Stimulated activated naive CD8-positive, alpha-beta T cell treated with anti-CD3 and anti-CD28 coated beads, Interleukin-15, amount 100 ng/mL, for 72 hours (primary cell): ENCODE results near the gene U2AF1L4.

Source experiments
- ATAC-seq: fragments of 150-1000 bp; cut with Tn5 transposase; 2 replicates; pipeline ENCODE4 v1.10.0; 2021; ENCODE audit warnings: mild to moderate bottlenecking, moderate library complexity
- DNase-seq, 2 donors: peaks; one replicate each; pipeline ENCODE4 v3.0.0; 2021 to 2022
- H3K27ac Mint-ChIP-seq, 2 donors: one replicate each; pipeline ENCODE4 v1.8.0; 2022; ENCODE audit warnings: mild to moderate bottlenecking in 2 of 2, mixed read lengths in 2 of 2, moderate library complexity in 2 of 2
- H3K27me3 Mint-ChIP-seq: one replicate; pipeline ENCODE4 v1.8.0; 2022; ENCODE audit warnings: mixed read lengths
- H3K4me1 Mint-ChIP-seq: one replicate; pipeline ENCODE4 v1.8.0; 2022; ENCODE audit warnings: mild to moderate bottlenecking, mixed read lengths
- H3K4me3 Mint-ChIP-seq, 2 donors: one replicate each; pipeline ENCODE4 v1.8.0; 2022; ENCODE audit warnings: mild to moderate bottlenecking in 2 of 2, mixed read lengths in 2 of 2, moderate library complexity in 1 of 2
- H3K9me3 Mint-ChIP-seq, 2 donors: one replicate each; pipeline ENCODE4 v1.8.0; 2022; ENCODE audit warnings: mixed read lengths in 2 of 2

U2AF1L4 gene

DNA sequence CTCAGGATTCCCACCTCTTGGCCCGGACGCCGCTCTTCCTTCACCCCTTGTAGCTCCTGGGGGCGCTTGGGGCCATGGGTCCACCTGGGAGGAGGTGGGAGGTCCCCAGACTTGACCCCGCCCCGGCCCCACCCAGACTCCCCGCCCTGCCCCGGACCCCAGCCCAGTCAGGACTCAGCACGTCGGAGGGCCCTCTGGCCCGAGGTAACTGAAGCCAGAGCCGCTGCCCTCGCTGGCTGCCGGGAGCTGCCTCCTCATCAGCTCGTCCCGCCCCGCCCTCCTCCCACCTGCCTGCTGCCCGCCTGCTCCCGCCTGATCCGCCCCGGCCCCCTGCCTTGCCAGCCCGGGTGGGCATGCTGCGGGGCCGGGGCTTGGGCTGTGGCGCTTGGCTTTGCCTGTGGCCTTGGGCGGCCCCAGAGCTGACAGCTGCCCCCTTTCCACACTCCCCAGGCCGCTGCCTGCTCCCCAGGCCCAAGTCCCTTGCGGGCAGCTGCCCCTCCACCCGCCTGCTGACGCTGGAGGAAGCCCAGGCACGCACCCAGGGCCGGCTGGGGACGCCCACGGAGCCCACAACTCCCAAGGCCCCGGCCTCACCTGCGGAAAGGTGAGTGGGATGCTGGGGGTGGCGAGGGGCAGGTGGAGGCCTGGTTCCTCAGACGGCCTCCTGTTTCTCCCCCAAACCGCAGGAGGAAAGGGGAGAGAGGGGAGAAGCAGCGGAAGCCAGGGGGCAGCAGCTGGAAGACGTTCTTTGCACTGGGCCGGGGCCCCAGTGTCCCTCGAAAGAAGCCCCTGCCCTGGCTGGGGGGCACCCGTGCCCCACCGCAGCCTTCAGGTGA lies 39.5 kb upstream of the U2AF1L4 start:
- H3K4me1 Mint-ChIP-seq = no peaks in the 10 kb centered on the region
- H3K9me3 Mint-ChIP-seq = no peaks in the 10 kb centered on the region
- no peaks in the 10 kb centered on the region for H3K27me3 Mint-ChIP-seq
- no peak overlapping the region for H3K4me3 Mint-ChIP-seq
- ATAC-seq = no peak
- no peak overlapping the region for H3K27ac Mint-ChIP-seq
- DNase-seq = no peak

GRCh38 chr19:35783469-35784434 lies 38.5 kb upstream of the U2AF1L4 start:
- no peak overlapping the region for H3K4me3 Mint-ChIP-seq
- no peak overlapping the region for H3K27ac Mint-ChIP-seq
- no peaks in the 10 kb centered on the region for H3K9me3 Mint-ChIP-seq
- DNase-seq (no peak), ATAC-seq (peak; percentile 2)
- H3K4me1 Mint-ChIP-seq = no peaks in the 10 kb centered on the region
- H3K27me3 Mint-ChIP-seq = no peaks in the 10 kb centered on the region

GRCh38 chr19:35782589-35782988 lies 37.4 kb upstream of the U2AF1L4 start:
- Mint-ChIP-seq H3K9me3 (no peaks in the 10 kb centered on the region), H3K4me1 (no peaks in the 10 kb centered on the region), H3K27ac (peak overlapping the region in 1 of 2 donors; percentile 43), H3K4me3 (no peak overlapping the region), H3K27me3 (no peaks in the 10 kb centered on the region)
- no peak for DNase-seq
- ATAC-seq = no peak

DNA sequence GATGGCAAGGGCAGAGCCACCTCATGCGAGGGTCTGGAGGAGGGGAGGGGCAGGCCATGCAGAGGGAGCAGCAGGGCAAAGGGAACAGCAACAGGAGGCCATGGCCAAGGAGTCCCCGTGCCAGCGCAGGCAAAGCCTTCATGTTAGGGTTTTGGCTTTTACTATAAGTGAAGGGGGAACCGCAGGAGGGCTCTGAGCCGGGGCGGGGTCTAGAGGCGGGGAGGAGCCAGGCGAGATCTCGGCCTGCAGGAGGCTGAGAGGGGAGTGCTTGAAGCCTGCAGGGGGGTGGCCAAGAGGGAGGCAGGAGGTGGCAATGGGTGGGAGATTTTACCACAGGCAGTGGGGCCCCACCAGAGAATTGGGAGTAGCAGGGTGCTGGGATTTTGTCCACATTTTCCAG lies 36.4 kb upstream of the U2AF1L4 start:
- DNase-seq (no peak), ATAC-seq (no peak)
- Mint-ChIP-seq H3K4me1 (peaks cover 3% of the 10 kb centered on the region), H3K4me3 (no peak overlapping the region), H3K27me3 (no peaks in the 10 kb centered on the region), H3K27ac (no peak overlapping the region), H3K9me3 (no peaks in the 10 kb centered on the region)

DNA sequence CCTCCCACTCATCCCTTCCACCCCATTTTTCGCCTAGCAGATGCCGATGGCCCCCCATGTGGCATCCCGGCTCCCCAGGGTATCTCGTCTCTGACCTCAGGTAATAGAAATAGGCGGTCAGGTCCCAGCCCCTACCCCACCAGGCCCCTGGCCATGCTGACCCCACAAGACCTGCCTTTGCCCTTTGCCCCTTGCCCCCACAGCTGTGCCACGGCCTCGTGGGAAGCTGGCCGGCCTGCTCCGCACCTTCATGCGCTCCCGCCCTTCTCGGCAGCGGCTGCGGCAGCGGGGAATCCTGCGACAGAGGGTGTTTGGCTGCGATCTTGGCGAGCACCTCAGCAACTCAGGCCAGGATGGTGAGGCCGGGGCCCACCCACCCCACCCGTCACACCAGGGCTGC lies 35.5 kb upstream of the U2AF1L4 start:
- ATAC-seq = no peak
- H3K4me1 Mint-ChIP-seq = peaks cover 12% of the 10 kb centered on the region
- H3K9me3 Mint-ChIP-seq = no peaks in the 10 kb centered on the region
- no peak overlapping the region for H3K4me3 Mint-ChIP-seq
- DNase-seq = no peak
- H3K27ac Mint-ChIP-seq = no peak overlapping the region
- no peaks in the 10 kb centered on the region for H3K27me3 Mint-ChIP-seq

- H3K27ac Mint-ChIP-seq = no peak overlapping the region
- no peaks in the 10 kb centered on the region for H3K9me3 Mint-ChIP-seq
- DNase-seq (no peak), ATAC-seq (no peak)
- peaks cover 14% of the 10 kb centered on the region for H3K4me1 Mint-ChIP-seq
- H3K27me3 Mint-ChIP-seq = no peaks in the 10 kb centered on the region
- H3K4me3 Mint-ChIP-seq = no peak overlapping the region
Observed at GRCh38 chr19:35780058-35780457, 34.8 kb upstream of the U2AF1L4 start.

DNA sequence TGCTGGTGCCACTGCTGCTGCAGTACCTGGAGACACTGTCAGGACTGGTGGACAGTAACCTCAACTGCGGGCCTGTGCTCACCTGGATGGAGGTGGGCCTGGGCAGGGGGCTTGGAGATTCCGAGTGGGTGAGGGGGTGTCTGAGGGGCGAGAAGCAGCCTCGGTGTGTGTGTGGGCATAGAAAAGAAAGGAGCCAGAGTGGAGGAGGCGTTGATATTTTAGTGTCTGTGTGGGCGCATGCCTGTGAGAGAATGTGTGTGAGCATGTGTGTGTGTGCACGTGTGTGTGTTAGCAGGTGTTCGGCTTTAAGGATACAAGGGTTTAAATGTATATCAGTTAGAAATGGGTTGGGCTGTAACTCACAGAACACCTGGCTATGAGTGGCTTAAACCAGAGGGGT lies 33.8 kb upstream of the U2AF1L4 start:
- DNase-seq (no peak), ATAC-seq (no peak)

GRCh38 chr19:35777961-35778360 lies 32.7 kb upstream of the U2AF1L4 start:
- ATAC-seq (no peak), DNase-seq (no peak)
- H3K27me3 Mint-ChIP-seq = no peaks in the 10 kb centered on the region
- no peak overlapping the region for H3K27ac Mint-ChIP-seq
- H3K9me3 Mint-ChIP-seq = no peaks in the 10 kb centered on the region
- peaks cover 23% of the 10 kb centered on the region for H3K4me1 Mint-ChIP-seq
- no peak overlapping the region for H3K4me3 Mint-ChIP-seq

More for the DNA sequence above, 33.8 kb upstream of the U2AF1L4 start:
- Mint-ChIP-seq H3K9me3 (no peaks in the 10 kb centered on the region), H3K27me3 (no peaks in the 10 kb centered on the region), H3K4me3 (no peak overlapping the region), H3K27ac (no peak overlapping the region), H3K4me1 (peaks cover 23% of the 10 kb centered on the region)

DNA sequence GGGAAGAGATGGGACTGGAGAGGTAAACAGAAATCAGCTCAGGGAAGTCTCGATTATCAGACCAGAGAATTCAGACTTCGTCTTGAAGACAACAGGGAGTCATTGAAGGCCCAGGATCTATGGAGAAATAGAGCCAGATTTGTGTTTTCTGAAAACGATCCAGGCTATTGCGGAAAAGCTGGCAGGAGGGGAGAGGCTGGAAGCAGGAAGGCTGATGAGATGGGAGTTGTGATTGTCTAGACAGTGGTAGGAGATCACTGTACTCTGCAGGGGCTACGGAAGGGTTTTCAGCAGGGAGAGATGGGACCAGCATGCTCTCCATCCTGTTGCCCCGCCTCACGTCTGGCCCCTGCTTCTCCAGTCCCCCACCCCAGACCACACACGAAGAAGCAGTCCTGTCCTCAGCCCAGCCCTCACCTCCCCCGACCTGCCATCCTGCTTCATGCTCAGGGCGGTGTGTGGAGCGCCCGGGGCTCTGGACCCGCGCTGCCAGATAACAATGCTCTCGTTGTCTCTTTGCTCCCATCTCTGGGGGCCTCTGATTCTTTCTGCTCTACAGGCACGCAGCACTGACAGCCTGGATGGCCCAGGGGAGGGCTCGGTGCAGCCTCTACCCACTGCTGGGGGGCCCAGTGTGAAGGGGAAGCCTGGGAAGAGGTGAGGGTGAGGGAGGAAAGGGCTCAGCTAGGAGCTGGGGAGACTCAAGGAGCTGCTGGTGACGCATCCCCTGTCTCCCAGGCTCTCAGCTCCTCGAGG lies 32.0 kb upstream of the U2AF1L4 start:
- DNase-seq = no peak
- Mint-ChIP-seq H3K4me1 (peaks cover 23% of the 10 kb centered on the region), H3K4me3 (peak overlapping the region in 1 of 2 donors; percentile 18), H3K27ac (peak overlapping the region in 1 of 2 donors; percentile 36), H3K9me3 (no peaks in the 10 kb centered on the region), H3K27me3 (no peaks in the 10 kb centered on the region)
- ATAC-seq = no peak

GRCh38 chr19:35776102-35776788 lies 31.0 kb upstream of the U2AF1L4 start:
- DNase-seq (no peak), ATAC-seq (no peak)
- H3K27me3 Mint-ChIP-seq = no peaks in the 10 kb centered on the region
- H3K4me3 Mint-ChIP-seq = peak overlapping the region; percentile 85
- H3K9me3 Mint-ChIP-seq = no peaks in the 10 kb centered on the region
- H3K27ac Mint-ChIP-seq = peak overlapping the region; percentile 19 to 78
- H3K4me1 Mint-ChIP-seq = peaks cover 23% of the 10 kb centered on the region

DNA sequence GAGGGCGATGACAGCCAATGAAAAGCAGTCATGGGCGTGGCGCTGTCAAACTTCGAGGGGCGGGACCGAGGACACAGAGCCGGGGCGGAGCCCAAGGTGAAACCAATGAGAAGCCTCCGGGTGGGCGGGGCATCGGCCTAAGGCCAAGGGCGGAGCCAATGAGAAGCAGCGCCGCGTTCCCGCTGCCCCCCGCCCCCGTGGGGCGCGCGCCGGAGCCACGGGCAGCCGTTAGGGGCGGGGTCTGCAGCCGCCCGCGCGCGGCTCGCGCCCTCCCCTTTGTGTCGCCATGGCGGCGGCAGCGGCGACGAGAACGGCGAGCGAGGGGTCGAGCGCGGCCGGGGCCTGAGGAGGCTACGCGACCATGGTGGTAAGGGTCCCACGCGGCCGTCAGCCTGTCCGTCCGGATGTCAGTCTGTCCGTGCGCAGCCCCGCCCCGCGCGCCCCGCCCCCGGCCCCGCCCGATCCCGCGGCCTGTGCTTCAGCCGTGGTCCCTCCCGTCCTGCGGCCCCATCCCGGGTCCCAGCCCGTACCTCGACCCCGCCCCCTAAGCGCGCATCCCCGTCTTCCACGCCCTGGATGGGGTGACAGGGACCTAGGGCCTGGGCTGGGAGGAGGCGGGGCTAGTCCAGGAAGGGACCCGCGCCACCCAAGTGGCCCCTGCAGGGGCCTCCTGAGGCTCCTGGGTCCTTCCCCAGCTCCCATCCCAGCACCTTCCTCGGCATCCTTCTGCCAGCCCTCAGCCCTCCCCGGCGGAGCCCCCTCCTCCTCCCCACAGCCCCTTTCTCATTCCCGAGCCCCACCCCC lies 30.3 kb upstream of the U2AF1L4 start, which contains the start of gene ARHGAP33:
ARHGAP33 (plus strand) TSS at position 267 of the 804 bp plus-strand sequence; CDS start at position 362, 95 bp downstream.
- Mint-ChIP-seq H3K27me3 (no peaks in the 10 kb centered on the region), H3K4me3 (peak within 1 kb of the TSS; percentile 85), H3K9me3 (no peaks in the 10 kb centered on the region), H3K4me1 (peaks cover 23% of the 10 kb centered on the region), H3K27ac (peak within 1 kb of the TSS; percentile 19 to 78)
- ATAC-seq = peak; percentile 96
- peak; percentile 98 to 99 for DNase-seq

- H3K27me3 Mint-ChIP-seq = no peaks in the 10 kb centered on the region
- H3K4me3 Mint-ChIP-seq = peak overlapping the region; percentile 85
- no peaks in the 10 kb centered on the region for H3K9me3 Mint-ChIP-seq
- DNase-seq (no peak), ATAC-seq (peak; percentile 7)
- peaks cover 23% of the 10 kb centered on the region for H3K4me1 Mint-ChIP-seq
- H3K27ac Mint-ChIP-seq = no peak overlapping the region
Observed at GRCh38 chr19:35775046-35775297, 29.8 kb upstream of the U2AF1L4 start.

DNA sequence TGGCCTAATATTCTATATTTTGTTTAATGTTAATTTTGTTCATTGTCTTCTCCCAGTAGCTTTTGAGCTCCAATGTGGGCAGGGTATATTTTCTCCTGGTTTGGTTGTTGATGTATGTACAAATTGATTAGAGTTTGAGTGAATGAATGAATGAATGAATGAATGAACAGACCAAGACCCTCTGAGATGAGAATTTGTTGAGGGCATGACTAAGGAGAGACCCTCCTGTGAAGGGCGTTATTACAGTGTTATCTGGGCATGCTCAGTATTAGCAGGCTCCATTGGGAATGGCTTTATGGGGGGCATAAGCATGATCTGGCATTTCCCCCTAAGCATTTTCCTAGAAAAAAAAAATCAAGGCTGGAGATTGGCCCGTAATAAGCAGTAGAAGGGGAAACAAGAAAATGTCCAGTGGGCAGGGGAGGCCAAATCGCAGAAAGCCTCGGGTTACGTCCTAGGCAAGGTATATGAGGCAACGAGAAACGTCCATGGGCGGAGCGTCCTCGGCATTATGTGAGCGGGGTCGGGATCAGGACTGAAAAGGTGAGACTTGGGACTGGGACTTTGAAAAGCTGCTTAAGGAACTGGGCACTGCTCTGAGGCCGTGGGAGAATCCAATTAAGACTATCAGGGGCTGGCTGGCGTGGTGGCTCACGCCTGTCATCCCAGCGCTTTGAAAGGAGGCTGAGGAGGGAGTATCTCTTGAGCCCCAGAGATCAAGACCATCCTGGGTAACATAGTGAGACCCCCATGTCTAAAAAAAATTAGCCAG lies 29.2 kb upstream of the U2AF1L4 start:
- H3K4me3 Mint-ChIP-seq = peak overlapping the region; percentile 85
- H3K27ac Mint-ChIP-seq = no peak overlapping the region
- H3K27me3 Mint-ChIP-seq = no peaks in the 10 kb centered on the region
- ATAC-seq (no peak), DNase-seq (no peak)
- H3K9me3 Mint-ChIP-seq = no peaks in the 10 kb centered on the region
- peaks cover 23% of the 10 kb centered on the region for H3K4me1 Mint-ChIP-seq
